Omental fat pad (tissue), 4 donors: ENCODE measurements around the gene ARFGEF3. TPM values are rescaled to one million over a fixed set of nuclear protein-coding genes. Genes with fewer than 3 reads are reported as not detected.

ENCODE experiments used
- ATAC-seq: fragments of 150-250 bp; one replicate; pipeline ENCODE4 v1.9.1; 2016; ENCODE audit warnings: mild to moderate bottlenecking, moderate library complexity; ENCODE audit not compliant: low FRiP score
- DNase-seq: peaks from one replicate; pipeline ENCODE4 v3.0.0-alpha.2; 2019; ENCODE audit warnings: low spot score
- total RNA-seq, 4 donors: library from RNA; depleted of rRNA; stranded (reverse); fragments of >200 nt; gene quantifications; one replicate each; pipeline ENCODE4 v1.1.0, GENCODE V29; 2016
- TF ChIP-seq, protein P1 (sequence below), 3 donors: fragments of 450-650 bp; IDR thresholded peaks; one replicate each; pipeline ENCODE4 v1.5.1; 2016 to 2017; ENCODE audit warnings: antibody characterized with exemption in 3 of 3, mild to moderate bottlenecking in 3 of 3, moderate library complexity in 2 of 3

ARFGEF3 gene
- total RNA-seq, 4 donors from 2014 or later: 4.3 to 12.7 (median 6.8) TPM

DNA sequence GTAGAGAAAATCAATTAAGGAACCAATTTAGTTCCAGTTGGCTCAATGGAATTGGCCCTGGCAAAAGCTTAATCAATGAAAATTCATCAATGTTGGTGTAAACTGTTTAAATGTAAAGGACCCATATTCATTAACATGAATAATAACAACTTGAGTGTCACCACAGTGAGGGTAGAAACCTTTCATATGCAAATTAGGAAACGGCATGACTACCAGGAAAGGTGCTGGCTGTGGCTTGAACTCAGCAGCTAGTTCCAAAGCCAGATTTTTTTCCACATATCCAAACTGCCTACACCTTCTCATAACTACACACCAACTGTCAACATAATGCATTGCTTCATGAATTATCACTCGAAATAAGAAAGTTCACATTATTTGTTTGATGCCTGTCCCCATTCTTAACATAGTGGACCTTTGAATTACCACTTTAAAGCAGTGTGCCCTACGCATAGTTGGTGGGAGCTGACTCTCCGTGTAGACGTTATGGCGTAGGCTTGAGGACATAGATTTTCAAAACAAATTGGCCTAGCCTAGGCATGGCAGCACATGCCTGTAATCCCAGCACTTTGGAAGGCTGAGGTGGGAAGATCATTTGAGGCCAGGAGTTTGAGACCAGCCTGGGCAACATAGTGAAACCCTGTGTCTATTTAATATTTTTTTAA, 36.8 kb downstream of the ARFGEF3 start:
- no peak for ATAC-seq
- TF ChIP-seq, protein P1, sequence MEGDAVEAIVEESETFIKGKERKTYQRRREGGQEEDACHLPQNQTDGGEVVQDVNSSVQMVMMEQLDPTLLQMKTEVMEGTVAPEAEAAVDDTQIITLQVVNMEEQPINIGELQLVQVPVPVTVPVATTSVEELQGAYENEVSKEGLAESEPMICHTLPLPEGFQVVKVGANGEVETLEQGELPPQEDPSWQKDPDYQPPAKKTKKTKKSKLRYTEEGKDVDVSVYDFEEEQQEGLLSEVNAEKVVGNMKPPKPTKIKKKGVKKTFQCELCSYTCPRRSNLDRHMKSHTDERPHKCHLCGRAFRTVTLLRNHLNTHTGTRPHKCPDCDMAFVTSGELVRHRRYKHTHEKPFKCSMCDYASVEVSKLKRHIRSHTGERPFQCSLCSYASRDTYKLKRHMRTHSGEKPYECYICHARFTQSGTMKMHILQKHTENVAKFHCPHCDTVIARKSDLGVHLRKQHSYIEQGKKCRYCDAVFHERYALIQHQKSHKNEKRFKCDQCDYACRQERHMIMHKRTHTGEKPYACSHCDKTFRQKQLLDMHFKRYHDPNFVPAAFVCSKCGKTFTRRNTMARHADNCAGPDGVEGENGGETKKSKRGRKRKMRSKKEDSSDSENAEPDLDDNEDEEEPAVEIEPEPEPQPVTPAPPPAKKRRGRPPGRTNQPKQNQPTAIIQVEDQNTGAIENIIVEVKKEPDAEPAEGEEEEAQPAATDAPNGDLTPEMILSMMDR (IDR thresholded peaks at IDR 0.05): no peak
- no peak for DNase-seq

DNA sequence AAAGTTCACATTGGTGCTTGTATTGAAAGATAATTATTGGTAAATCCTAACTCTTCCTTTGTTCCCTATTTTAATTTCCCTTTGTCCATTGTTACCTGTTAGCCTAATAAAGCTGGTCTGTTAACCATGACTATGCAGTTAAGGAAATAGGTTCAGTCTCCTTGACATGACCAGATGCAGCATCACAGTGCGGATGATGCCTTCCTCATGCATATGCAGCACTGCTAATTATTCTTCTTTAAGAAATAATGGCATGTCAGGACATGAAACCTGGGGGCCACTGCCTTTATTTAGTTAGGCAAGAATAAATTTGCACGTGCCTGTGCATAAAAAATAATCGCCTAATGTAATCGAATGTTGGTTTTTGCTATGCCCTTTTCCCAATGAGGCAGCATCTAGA, 40.1 kb downstream of the ARFGEF3 start:
- TF ChIP-seq, protein P1 (IDR thresholded peaks at IDR 0.05): no peak
- ATAC-seq: no peak
- DNase-seq: no peak

DNA sequence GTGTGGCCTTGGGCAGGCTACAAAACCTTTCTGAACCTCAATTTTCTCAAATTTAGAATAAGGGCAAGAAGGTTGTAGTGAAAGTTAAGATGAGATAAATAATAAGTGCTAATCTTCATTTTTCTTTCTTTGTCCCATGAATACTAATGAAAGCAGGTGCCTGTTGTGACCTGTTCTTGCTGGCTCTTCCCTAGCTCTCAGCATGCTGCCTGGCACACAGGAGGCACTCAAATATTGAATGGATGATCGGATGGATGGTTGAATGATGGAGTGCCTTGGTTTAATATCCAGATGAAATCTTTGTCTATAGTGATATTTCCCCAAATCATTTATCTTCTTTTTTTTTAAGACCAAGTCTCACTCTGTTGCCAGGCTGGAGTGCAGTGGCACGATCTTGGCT, 41.6 kb downstream of the ARFGEF3 start:
- DNase-seq: no peak
- TF ChIP-seq, protein P1 (IDR thresholded peaks at IDR 0.05): no peak
- ATAC-seq: no peak

DNA sequence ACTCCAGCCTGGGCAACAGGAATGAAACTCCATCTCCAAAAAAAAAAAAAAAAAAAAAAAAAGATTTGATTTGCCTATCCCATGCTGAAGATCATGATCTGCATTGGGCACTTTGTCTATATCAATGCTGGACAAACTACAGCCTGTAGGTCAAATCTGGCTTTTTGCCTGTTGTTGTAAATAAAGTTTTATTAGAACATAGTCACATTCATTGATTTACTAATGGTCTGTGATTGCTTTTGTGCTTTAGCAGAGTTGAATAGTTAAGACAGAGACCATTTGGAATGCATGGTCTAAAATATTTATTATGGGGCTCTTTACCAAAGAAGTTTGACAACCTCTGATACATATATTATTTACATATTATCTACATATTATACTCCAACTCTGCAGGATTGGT, 42.6 kb downstream of the ARFGEF3 start:
- TF ChIP-seq, protein P1 (IDR thresholded peaks at IDR 0.05): no peak
- DNase-seq (no peak), ATAC-seq (no peak)

DNA sequence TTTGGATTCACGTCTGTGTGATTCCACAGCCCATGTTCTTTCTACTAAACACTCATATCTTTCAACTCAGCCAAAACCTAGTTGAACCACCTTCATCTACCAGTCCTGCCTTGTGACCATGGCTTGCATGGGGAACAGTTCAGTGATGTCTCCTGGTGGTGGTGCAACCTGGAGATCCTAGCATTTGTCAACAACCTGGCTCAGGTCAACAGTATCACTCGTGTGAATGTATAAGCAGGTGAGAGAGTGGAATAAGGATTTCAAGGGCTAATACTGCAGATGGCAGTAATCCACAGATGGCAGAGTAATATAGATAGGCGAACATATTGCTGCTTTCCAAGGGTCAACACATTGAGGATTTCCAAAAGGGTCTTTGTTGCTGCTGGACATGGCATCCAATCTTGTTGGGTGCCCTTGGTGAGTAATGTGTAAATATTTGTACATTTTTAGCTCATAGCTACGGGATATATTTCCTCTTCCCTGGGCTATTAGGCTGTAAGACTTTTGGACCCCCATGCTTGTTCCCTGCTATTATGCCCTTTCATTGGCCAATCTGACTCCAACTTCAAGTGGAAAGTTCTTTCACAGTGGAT, 43.1 kb downstream of the ARFGEF3 start:
- DNase-seq (no peak), ATAC-seq (no peak)
- TF ChIP-seq, protein P1 (IDR thresholded peaks at IDR 0.05): no peak

DNA sequence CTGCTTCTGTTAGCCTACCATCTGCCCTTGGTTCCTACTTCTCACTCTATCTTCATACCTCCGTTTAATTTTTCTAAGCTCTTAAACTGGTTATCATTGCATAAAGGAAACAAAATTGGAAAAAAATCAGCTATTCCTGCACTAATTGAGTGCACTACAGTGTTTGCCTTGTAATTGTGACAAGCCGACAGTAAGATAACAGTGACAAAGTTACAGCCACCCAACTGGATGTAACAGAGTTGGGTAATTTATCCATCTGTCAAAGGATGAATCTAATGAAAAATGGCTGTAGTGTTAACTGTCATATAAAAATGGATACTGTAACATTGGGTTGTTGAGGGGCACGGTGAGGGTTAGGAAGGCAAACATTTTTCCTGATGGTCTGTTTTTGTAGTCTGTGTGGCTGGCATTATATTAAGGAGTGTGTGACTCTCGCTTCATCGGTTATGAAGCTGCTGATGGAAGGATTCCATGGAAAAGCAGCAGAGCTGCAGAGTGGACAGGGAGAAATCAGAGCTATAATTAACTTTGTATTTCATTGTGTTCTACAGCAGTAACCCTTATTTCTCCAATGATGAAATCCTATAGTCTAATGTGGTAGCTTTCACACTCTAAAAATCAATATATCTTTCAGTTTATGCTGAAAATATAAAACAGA, 43.8 kb downstream of the ARFGEF3 start:
- ATAC-seq (no peak), DNase-seq (no peak)
- TF ChIP-seq, protein P1 (IDR thresholded peaks at IDR 0.05): no peak
